GM19193 (cell line): ENCODE data around the gene STRBP.

Experiments
- POLR2A ChIP-seq: IDR thresholded peaks from 4 replicates; pipeline ENCODE4 v1.6.1; 2011; ENCODE audit not compliant: insufficient read depth, insufficient read length; ENCODE audit errors: extremely low read depth

The STRBP gene

GRCh38 chr9:123191680-123192079, 76.7 kb downstream of the STRBP start:
- TF ChIP-seq POLR2A, result no peak

- TF ChIP-seq POLR2A, result no peak
Observed at GRCh38 chr9:123191260-123191659, 77.1 kb downstream of the STRBP start.

- TF ChIP-seq POLR2A, result no peak
Observed at GRCh38 chr9:123187131-123187530, 81.3 kb downstream of the STRBP start.

GRCh38 chr9:123176949-123177348, 91.4 kb downstream of the STRBP start:
- no peak for TF ChIP-seq POLR2A

- TF ChIP-seq POLR2A, result no peak
Observed at GRCh38 chr9:123175854-123176629, 92.3 kb downstream of the STRBP start.

GRCh38 chr9:123174887-123175518, 93.4 kb downstream of the STRBP start:
- no peak for TF ChIP-seq POLR2A

- no peak for TF ChIP-seq POLR2A
Observed at GRCh38 chr9:123174079-123174478, 94.3 kb downstream of the STRBP start.

- no peak for TF ChIP-seq POLR2A
Observed at GRCh38 chr9:123169926-123170325, 98.5 kb downstream of the STRBP start.

- no peak for TF ChIP-seq POLR2A
Observed at GRCh38 chr9:123168586-123168985, 99.8 kb downstream of the STRBP start.

GRCh38 chr9:123167474-123167873, 100.9 kb downstream of the STRBP start:
- no peak for TF ChIP-seq POLR2A

GRCh38 chr9:123165813-123166212, 102.6 kb downstream of the STRBP start:
- no peak for TF ChIP-seq POLR2A

- TF ChIP-seq POLR2A, result no peak
Observed at GRCh38 chr9:123164285-123164684, 104.1 kb downstream of the STRBP start.

- TF ChIP-seq POLR2A, result no peak
Observed at GRCh38 chr9:123162791-123163345, 105.5 kb downstream of the STRBP start.

GRCh38 chr9:123162360-123162759, 106.0 kb downstream of the STRBP start:
- no peak for TF ChIP-seq POLR2A

GRCh38 chr9:123157221-123157620, 111.2 kb downstream of the STRBP start:
- no peak for TF ChIP-seq POLR2A
